ENCODE data around the gene AP1S2. TPM values are rescaled to one million over a fixed set of nuclear protein-coding genes. Genes with fewer than 3 reads are reported as not detected.

Gene AP1S2
- total and polyA plus RNA-seq, 2 of the 13 experiments (the other 11 are each of a cell fraction or from before 2014, with no cell fraction given): 10.1 to 18.8 TPM

- intact Hi-C loops (cut with micrococcal nuclease; ENCODE audit: unreplicated experiment): no loop called here
- Histone ChIP-seq H3K9ac (ENCODE audit: insufficient read depth, low read depth, low read length) (no peak overlapping the region), H3K4me1 (ENCODE audit: insufficient read depth, low read length) (no peaks in the 10 kb centered on the region), H3K36me3 (replicated peaks in 1 of 2; ENCODE audit: control insufficient read depth in 1 of 2, insufficient read depth in 2 of 2, low read length in 2 of 2) (peaks cover 2 to 10% of the 10 kb centered on the region in 2 experiments; a peak in 2 of 5 replicates), H3K4me2 (ENCODE audit: low read depth, low read length) (no peak overlapping the region), H3K4me3 (replicated peaks in 1 of 3; ENCODE audit: insufficient read depth in 1 of 3, low read depth in 2 of 3, low read length in 3 of 3) (no peak overlapping the region), H4K20me1 (ENCODE audit: insufficient read depth, low read length) (no peaks in the 10 kb centered on the region), H3K27me3 (ENCODE audit: control insufficient read depth in 1 of 2, insufficient read depth in 2 of 2, low read length in 2 of 2) (no peaks in the 10 kb centered on the region), H3K9me3 (ENCODE audit: low read length) (no peaks in the 10 kb centered on the region), H2AFZ (ENCODE audit: low read length) (no peak overlapping the region), H3K79me2 (ENCODE audit: insufficient read depth, low read length) (no peaks in the 10 kb centered on the region), H3K27ac (ENCODE audit: extremely low read length, insufficient read depth, low read length) (no peak overlapping the region)
- BruUV-seq (replicated peaks): no TSS peak
- ChIA-PET CTCF (ENCODE audit: low intra/inter-chr PET ratio, low total read pairs) (no interaction called here), POLR2A (no interaction called here)
- ATAC-seq: no peak
- FAIRE-seq: no peak
- DNase-seq (ENCODE audit: low spot score): no peak
- no peak for TF ChIP-seq CEBPB (IDR thresholded peaks at IDR 0.05; ENCODE audit: borderline replicate concordance, low read depth, low read length)
- no peak for TF ChIP-seq MAFG (CRISPR knock-in tag; IDR thresholded peaks at IDR 0.05)
- no peak for TF ChIP-seq FOSL2 (CRISPR knock-in tag; IDR thresholded peaks at IDR 0.05)
- no peak for TF ChIP-seq PPARG (CRISPR knock-in tag; conservative IDR thresholded peaks at IDR 0.05)
- TF ChIP-seq ZBTB25 (CRISPR knock-in tag; IDR thresholded peaks at IDR 0.05): no peak
- no peak for TF ChIP-seq ZFAT (CRISPR knock-in tag; conservative IDR thresholded peaks at IDR 0.05)
- no peak for TF ChIP-seq THAP11 (CRISPR knock-in tag; IDR thresholded peaks at IDR 0.05)
- no peak for TF ChIP-seq ZFP91 (CRISPR knock-in tag; IDR thresholded peaks at IDR 0.05; ENCODE audit: borderline replicate concordance)
- no peak for TF ChIP-seq GLMP (CRISPR knock-in tag; IDR thresholded peaks at IDR 0.05; ENCODE audit: borderline replicate concordance)
- no peak for TF ChIP-seq STAT6 (CRISPR knock-in tag; IDR thresholded peaks at IDR 0.05; ENCODE audit: borderline replicate concordance)
- TF ChIP-seq PBX2 (CRISPR knock-in tag; IDR thresholded peaks at IDR 0.05): no peak
- no peak for TF ChIP-seq ARNT (IDR thresholded peaks at IDR 0.05)
- in situ Hi-C loops (cut with HindIII; ENCODE audit: extremely low pct_ligation_motif_present, low pct_unique_long_range_greater_than_20kb): no loop called here
- WGBS (ENCODE audit: low lambda C conversion rate): 90% methylated on average over 4 of the region's 4 CpGs
Measured at GRCh38 chrX:15816886-15817285, 37.7 kb downstream of the AP1S2 start.

All from HepG2 (cell line).